BLaER1 (cell line): ENCODE measurements around the gene WDTC1.
"Not testable (repeated sequence)": the region's sequence is repeated elsewhere in the genome, so short reads cannot be mapped to it uniquely, and the experiment has no call there.

Source experiments
- H3K27ac ChIP-seq: shearing (Covaris generic); formaldehyde crosslinking; 2 replicates; pipeline ENCODE4 v1.8.1; 2022
- H3K27me3 ChIP-seq: shearing (Covaris generic); formaldehyde crosslinking; 2 replicates; pipeline ENCODE4 v1.8.1; 2022
- H3K36me3 ChIP-seq: shearing (Covaris generic); formaldehyde crosslinking; 2 replicates; pipeline ENCODE4 v1.8.1; 2022
- H3K4me1 ChIP-seq: shearing (Covaris generic); formaldehyde crosslinking; 2 replicates; pipeline ENCODE4 v1.8.1; 2022
- H3K4me2 ChIP-seq: shearing (Covaris generic); formaldehyde crosslinking; 2 replicates; pipeline ENCODE4 v1.8.1; 2022
- H3K4me3 ChIP-seq: shearing (Covaris generic); formaldehyde crosslinking; 2 replicates; pipeline ENCODE4 v1.8.1; 2022
- H3K9ac ChIP-seq: shearing (Covaris generic); formaldehyde crosslinking; 2 replicates; pipeline ENCODE4 v1.8.1; 2022
- H3K9me3 ChIP-seq: shearing (Covaris generic); formaldehyde crosslinking; 2 replicates; pipeline ENCODE4 v1.8.1; 2022
- H4K20me1 ChIP-seq: shearing (Covaris generic); formaldehyde crosslinking; 2 replicates; pipeline ENCODE4 v1.8.1; 2022
- Cebpa-rat ChIP-seq: shearing (Covaris generic); IDR thresholded peaks from 2 replicates; pipeline ENCODE4 v1.8.1; 2022

WDTC1 gene, protein sequence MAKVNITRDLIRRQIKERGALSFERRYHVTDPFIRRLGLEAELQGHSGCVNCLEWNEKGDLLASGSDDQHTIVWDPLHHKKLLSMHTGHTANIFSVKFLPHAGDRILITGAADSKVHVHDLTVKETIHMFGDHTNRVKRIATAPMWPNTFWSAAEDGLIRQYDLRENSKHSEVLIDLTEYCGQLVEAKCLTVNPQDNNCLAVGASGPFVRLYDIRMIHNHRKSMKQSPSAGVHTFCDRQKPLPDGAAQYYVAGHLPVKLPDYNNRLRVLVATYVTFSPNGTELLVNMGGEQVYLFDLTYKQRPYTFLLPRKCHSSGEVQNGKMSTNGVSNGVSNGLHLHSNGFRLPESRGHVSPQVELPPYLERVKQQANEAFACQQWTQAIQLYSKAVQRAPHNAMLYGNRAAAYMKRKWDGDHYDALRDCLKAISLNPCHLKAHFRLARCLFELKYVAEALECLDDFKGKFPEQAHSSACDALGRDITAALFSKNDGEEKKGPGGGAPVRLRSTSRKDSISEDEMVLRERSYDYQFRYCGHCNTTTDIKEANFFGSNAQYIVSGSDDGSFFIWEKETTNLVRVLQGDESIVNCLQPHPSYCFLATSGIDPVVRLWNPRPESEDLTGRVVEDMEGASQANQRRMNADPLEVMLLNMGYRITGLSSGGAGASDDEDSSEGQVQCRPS

DNA sequence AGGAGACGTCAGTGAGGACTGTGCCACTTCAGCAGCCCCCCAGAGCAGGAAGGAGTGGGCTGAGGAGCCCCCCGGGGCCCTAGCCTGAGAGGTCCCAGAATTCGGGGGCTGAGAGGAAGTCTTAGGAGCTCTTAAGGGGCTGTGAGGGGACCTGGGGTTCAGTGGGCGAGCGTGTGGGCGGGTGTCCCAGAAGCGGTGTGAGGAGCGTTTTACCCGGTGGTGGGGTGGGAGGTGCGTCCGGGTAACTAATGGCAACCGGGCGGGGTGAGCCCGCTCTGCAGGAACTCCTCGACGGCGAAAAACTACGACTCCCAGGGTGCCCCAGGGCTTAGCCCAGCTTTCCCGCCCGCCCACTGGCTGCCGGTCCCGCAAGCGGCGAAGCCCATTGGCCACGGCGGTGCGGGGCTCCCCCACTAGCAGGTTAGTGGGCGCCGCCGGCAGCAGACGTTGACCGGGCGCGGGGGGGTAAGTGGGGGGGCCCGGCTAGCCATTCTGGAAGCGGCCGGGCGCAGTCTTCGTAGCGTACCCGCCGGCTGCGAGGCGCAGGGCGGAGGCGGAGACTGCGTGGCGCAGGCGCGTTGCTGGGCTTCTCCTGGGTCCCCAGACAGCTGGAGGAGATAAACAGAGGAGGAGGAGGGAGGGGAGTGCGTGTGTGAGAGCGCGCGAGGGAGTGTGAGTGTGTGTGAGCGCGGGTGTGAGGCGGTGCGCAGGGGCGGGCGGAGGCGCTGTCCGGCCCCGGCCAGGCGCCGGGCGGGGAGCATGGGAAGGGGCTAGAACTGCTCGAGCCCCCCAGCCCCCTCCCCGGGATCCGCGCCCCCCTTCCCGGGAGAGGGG is at the start of gene WDTC1:
Gene WDTC1, plus strand, starts transcription at position 584 of the 834 bp plus-strand sequence. CDS start 26,423 bp downstream, outside the sequence.
- H3K27ac ChIP-seq: peak within 1 kb of the TSS; percentile 64

DNA sequence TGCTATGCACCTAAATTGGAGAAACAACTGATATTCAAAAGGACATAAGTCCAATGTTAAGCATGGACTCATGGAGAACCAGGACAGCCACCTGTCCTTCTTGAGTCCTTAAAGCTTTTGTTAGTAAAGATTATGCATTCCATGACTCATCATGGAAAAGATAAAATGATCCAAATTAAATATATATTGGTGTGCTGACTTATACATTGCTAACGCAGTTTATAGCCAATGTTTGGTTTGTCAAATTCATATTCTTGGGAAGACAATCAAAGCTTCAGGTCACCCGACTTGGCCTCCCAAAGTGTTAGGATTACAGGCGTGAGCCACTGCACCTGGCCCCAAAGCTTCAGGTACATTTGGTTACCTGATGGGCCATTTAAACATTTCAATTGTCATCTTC is 49.8 kb upstream of the WDTC1 start:
- not testable (repeated sequence) for H3K4me2 ChIP-seq, H3K9ac ChIP-seq, H3K27ac ChIP-seq, H3K4me3 ChIP-seq, H3K4me1 ChIP-seq, H3K36me3 ChIP-seq, H4K20me1 ChIP-seq, H3K27me3 ChIP-seq
- H3K9me3 ChIP-seq: peaks cover 61% of the 10 kb centered on the region

More for the DNA sequence above, at the start of gene WDTC1:
- Histone ChIP-seq H3K27me3 (no peaks in the 10 kb centered on the region), H3K4me1 (peaks cover 27% of the 10 kb centered on the region), H3K36me3 (no peaks in the 10 kb centered on the region), H4K20me1 (peaks cover 27% of the 10 kb centered on the region; the same call in 1 of the 2 replicates), H3K9me3 (no peaks in the 10 kb centered on the region), H3K9ac (peak within 1 kb of the TSS; percentile 74), H3K4me2 (peak within 1 kb of the TSS; percentile 91), H3K4me3 (peak within 1 kb of the TSS; percentile 74)
- no peak for TF ChIP-seq Cebpa-rat

DNA sequence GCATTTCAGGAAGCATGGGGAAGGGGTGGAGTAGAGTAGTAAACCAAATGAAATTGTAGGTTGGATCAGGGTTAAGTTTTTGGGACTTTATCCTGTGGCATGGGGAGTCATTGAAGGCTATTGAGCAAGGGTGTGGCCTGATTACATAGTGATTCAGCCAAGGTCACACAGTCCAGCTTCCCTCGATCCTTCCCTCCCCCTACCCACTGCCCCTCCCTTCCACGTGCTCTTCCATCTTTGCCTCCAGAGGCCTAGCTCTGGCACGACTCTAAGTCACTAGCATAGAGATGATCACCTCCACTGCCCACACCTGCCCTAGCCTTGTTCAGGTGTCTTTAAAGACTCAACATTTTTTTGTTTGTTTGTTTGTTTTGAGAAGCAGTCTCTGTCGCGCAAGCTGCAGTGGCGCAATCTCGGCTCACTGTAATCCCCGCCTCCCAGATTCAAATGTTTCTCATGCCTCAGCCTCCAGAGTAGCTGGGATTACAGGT is 42.3 kb upstream of the WDTC1 start:
- H4K20me1 ChIP-seq: no peaks in the 10 kb centered on the region
- TF ChIP-seq Cebpa-rat: no peak
- no peaks in the 10 kb centered on the region for H3K4me1 ChIP-seq
- H3K9me3 ChIP-seq: peaks cover 6% of the 10 kb centered on the region
- no peaks in the 10 kb centered on the region for H3K27me3 ChIP-seq
- no peaks in the 10 kb centered on the region for H3K36me3 ChIP-seq
- H3K9ac ChIP-seq: no peak overlapping the region
- H3K4me3 ChIP-seq: no peak overlapping the region
- no peak overlapping the region for H3K27ac ChIP-seq
- H3K4me2 ChIP-seq: no peak overlapping the region

DNA sequence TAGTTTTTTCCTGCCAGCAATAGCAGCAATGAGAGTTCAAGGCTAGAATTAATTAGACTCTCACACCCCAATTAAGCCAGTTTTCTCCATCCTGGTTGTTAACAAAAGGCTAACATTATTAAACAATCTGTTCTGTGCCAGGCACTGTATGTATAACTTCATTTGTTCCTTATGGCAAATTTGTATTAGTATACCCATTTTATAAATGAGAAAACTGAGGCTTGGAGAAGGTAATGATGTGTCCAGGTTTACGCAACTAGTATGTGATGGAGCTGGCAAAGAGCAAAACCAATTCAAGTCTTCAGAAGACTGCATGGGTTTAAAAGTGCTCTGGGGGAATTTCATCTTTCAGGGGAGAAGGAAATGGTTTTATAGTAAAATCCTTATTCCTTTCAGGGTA is 41.2 kb upstream of the WDTC1 start:
- no peaks in the 10 kb centered on the region for H4K20me1 ChIP-seq
- H3K27ac ChIP-seq: no peak overlapping the region
- no peak for TF ChIP-seq Cebpa-rat
- peaks cover 6% of the 10 kb centered on the region for H3K9me3 ChIP-seq
- H3K27me3 ChIP-seq: no peaks in the 10 kb centered on the region
- no peaks in the 10 kb centered on the region for H3K36me3 ChIP-seq
- H3K4me3 ChIP-seq: no peak overlapping the region
- H3K4me1 ChIP-seq: no peaks in the 10 kb centered on the region
- no peak overlapping the region for H3K4me2 ChIP-seq
- no peak overlapping the region for H3K9ac ChIP-seq

DNA sequence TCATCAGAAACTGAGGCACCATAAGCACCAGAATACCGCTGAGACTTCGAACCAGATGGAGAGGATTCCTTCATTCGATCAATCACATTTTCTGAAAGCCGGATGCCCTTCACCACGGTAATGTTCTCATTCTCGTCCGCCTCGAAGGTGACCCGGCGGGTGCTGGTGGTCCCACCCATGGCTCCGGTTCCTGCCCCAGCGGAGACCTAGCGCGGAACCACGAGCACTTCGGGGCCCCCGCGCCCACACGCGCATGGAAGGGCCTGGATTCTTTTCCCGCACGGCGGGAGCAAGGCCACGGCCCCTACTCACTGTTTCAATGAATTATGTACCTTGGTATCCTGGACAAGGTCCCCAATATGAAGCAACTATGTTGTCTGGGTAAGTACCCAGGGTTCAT is 33.1 kb upstream of the WDTC1 start:
- no peak overlapping the region for H3K9ac ChIP-seq
- H3K4me2 ChIP-seq: no peak overlapping the region
- no peak overlapping the region for H3K27ac ChIP-seq
- no peaks in the 10 kb centered on the region for H3K27me3 ChIP-seq
- H3K4me3 ChIP-seq: no peak overlapping the region
- H3K36me3 ChIP-seq: no peaks in the 10 kb centered on the region
- TF ChIP-seq Cebpa-rat: no peak
- H4K20me1 ChIP-seq: no peaks in the 10 kb centered on the region
- peaks cover 7% of the 10 kb centered on the region; the same call in 1 of the 2 replicates for H3K4me1 ChIP-seq
- no peaks in the 10 kb centered on the region for H3K9me3 ChIP-seq

DNA sequence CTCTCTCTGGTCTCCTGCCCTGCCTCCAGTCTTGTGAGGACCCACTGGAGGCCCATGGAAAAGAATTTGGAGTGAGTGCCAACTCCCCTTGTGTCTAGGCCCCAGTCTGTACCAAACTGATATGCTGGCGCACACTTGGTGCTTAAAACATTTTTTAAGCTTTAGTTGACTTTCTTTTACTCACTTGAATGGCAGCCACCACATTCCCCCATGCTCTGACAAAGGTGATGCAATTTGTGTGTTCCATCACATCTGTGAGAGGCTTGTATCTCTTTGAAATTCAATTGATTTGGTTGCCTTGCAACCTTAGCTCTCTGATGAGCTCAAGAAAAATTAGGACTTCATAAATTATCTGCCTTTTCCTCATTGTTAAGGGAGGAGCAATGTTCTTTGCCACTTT is 30.5 kb upstream of the WDTC1 start:
- H4K20me1 ChIP-seq: no peaks in the 10 kb centered on the region
- H3K27ac ChIP-seq: no peak overlapping the region
- TF ChIP-seq Cebpa-rat: no peak
- no peaks in the 10 kb centered on the region for H3K27me3 ChIP-seq
- H3K4me2 ChIP-seq: no peak overlapping the region
- H3K9ac ChIP-seq: no peak overlapping the region
- H3K9me3 ChIP-seq: no peaks in the 10 kb centered on the region
- no peaks in the 10 kb centered on the region for H3K36me3 ChIP-seq
- no peak overlapping the region for H3K4me3 ChIP-seq
- peaks cover 7% of the 10 kb centered on the region; the same call in 1 of the 2 replicates for H3K4me1 ChIP-seq

DNA sequence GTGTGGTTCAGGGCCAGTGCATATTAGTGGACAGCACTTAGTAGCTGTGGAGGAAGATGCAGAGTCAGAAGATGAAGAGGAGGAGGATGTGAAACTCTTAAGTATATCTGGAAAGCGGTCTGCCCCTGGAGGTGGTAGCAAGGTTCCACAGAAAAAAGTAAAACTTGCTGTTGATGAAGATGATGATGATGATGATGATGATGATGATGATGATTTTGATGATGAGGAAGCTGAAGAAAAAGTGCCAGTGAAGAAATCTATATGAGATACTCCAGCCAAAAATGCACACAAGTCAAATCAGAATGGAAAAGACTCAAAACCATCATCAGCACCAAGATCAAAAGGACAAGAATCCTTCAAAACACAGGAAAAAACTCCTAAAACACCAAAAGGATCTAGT is 27.2 kb upstream of the WDTC1 start:
- H3K9ac ChIP-seq, H3K27me3 ChIP-seq, H3K9me3 ChIP-seq, H4K20me1 ChIP-seq, H3K4me3 ChIP-seq, H3K27ac ChIP-seq, H3K4me1 ChIP-seq, H3K36me3 ChIP-seq, H3K4me2 ChIP-seq: not testable (repeated sequence)

DNA sequence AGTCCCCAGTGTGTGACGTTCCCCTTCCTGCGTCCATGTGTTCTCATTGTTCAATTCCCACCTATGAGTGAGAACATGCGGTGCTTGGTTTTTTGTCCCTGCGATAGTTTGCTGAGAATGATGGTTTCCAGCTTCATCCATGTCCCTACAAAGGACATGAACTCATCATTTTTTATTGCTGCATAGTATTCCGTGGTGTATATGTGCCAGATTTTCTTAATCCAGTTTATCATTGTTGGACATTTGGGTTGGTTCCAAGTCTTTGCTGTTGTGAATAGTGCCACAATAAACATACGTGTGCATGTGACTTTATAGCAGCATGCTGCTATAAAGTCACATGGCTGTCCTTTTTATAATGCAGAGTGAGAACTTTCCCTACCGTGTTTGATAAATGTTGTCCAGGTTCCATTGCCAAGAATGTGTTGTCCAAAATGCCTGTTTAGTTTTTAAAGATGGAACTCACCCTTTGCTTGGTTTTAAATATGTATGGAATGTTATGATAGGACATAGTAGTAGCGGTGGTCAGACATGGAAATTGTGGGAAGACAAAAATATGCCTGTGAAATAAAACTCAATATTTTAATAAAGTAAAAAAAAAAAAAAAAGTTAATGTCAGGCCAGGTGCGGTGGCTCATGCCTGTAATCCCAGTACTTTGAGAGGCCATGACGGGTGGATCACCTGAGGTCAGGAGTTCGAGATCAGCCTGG is 26.1 kb upstream of the WDTC1 start:
- not testable (repeated sequence) for H3K27ac ChIP-seq, H3K9me3 ChIP-seq, H4K20me1 ChIP-seq, H3K9ac ChIP-seq, H3K4me3 ChIP-seq, H3K4me2 ChIP-seq, H3K36me3 ChIP-seq, H3K4me1 ChIP-seq, H3K27me3 ChIP-seq

DNA sequence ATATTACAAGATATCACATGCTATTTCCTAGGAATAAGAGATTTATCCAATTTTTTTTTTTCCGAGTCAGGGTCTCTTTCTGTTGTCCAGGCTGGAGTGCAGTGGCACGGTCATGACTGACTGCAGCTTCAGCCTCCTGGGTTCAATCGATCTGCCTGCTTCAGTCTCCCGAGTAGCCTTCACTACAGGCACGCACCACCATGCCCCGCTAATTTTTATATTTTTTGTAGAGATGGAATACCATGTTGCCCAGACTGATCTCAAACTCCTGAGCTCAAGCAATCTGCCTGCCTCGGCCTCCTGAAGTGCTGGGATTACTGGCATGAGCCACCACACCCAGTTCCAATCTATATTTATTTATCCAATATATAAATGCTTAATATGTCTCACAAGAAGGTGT is 18.0 kb upstream of the WDTC1 start:
- H3K9me3 ChIP-seq: 0 out of 2 replicates have a peak, but pooled peaks cover 3% of the 10 kb centered on the region
- H3K9ac ChIP-seq: no peak overlapping the region
- no peaks in the 10 kb centered on the region for H3K36me3 ChIP-seq
- no peak overlapping the region for H3K27ac ChIP-seq
- H4K20me1 ChIP-seq: no peaks in the 10 kb centered on the region
- H3K4me3 ChIP-seq: no peak overlapping the region
- no peak for TF ChIP-seq Cebpa-rat
- H3K27me3 ChIP-seq: no peaks in the 10 kb centered on the region
- no peak overlapping the region for H3K4me2 ChIP-seq
- no peaks in the 10 kb centered on the region for H3K4me1 ChIP-seq
